Body of pancreas (tissue), 4 donors: ENCODE measurements around the gene ASB7.

Experiments
- POLR2A ChIP-seq, 3 donors: fragments of 450-650 bp; IDR thresholded peaks; one replicate each; pipeline ENCODE4 v1.6.1; 2016; ENCODE audit warnings: antibody characterized with exemption in 3 of 3, mild to moderate bottlenecking in 2 of 3
- TF ChIP-seq, protein P1 (sequence below), 7 experiments: fragments of 450-650 bp in 4 of 7; fragments of 200-600 bp in 3 of 7; sonication (generic) in 3 of 7; IDR thresholded peaks; one replicate each; pipeline ENCODE4 v1.5.1; 2016 to 2019; ENCODE audit warnings: antibody characterized with exemption in 7 of 7

DNA sequence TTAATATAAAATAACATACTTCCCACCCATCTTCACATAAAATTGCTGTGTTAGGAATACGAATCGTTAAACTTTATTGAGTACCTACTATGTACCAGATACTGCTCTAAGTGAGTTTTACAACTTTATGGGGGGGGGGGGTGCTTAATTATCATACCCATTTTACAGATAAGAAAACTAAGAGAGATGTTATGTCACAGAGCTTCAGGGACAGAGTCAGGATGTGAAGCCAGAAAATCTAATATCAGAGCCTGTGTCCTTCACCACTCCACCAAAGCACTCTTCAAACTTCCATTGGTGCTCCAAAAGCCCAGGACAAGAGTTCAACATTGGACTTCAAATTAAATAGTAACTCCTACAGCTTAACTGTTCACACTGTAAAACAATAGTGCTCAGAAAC, 9.0 kb upstream of the ASB7 start:
- TF ChIP-seq, protein P1, sequence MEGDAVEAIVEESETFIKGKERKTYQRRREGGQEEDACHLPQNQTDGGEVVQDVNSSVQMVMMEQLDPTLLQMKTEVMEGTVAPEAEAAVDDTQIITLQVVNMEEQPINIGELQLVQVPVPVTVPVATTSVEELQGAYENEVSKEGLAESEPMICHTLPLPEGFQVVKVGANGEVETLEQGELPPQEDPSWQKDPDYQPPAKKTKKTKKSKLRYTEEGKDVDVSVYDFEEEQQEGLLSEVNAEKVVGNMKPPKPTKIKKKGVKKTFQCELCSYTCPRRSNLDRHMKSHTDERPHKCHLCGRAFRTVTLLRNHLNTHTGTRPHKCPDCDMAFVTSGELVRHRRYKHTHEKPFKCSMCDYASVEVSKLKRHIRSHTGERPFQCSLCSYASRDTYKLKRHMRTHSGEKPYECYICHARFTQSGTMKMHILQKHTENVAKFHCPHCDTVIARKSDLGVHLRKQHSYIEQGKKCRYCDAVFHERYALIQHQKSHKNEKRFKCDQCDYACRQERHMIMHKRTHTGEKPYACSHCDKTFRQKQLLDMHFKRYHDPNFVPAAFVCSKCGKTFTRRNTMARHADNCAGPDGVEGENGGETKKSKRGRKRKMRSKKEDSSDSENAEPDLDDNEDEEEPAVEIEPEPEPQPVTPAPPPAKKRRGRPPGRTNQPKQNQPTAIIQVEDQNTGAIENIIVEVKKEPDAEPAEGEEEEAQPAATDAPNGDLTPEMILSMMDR (IDR thresholded peaks at IDR 0.05): no peak
- no peak for TF ChIP-seq POLR2A (IDR thresholded peaks at IDR 0.05)
